Activated T-helper 17 cell treated with anti-CD3 and anti-CD28 coated beads, Interleukin-2, amount 50 U/mL, for 72 hours (primary cell): ENCODE measurements around the gene CAPG. TPM values are rescaled to one million over a fixed set of nuclear protein-coding genes. Genes with fewer than 3 reads are reported as not detected.
A peak's percentile ranks its signal among the peaks of the same experiment; 100 is the strongest.

Experiments used
- ATAC-seq: fragments of 150-1000 bp; cut with Tn5 transposase; replicated peaks from 2 replicates; pipeline ENCODE4 v1.10.0; 2021; ENCODE audit warnings: mild to moderate bottlenecking, moderate library complexity
- H3K27ac Mint-ChIP-seq: one replicate; pipeline ENCODE4 v1.8.0; 2022; ENCODE audit warnings: mixed read lengths
- H3K27me3 Mint-ChIP-seq: one replicate; pipeline ENCODE4 v1.8.0; 2022; ENCODE audit warnings: mixed read lengths
- H3K36me3 Mint-ChIP-seq: one replicate; pipeline ENCODE4 v1.8.0; 2022; ENCODE audit warnings: low read depth, mild to moderate bottlenecking, mixed read lengths
- H3K4me1 Mint-ChIP-seq: one replicate; pipeline ENCODE4 v1.8.0; 2022; ENCODE audit warnings: mixed read lengths
- H3K4me3 Mint-ChIP-seq: one replicate; pipeline ENCODE4 v1.8.0; 2022; ENCODE audit warnings: mild to moderate bottlenecking, mixed read lengths
- H3K9me3 Mint-ChIP-seq: one replicate; pipeline ENCODE4 v1.8.0; 2022; ENCODE audit warnings: mixed read lengths
- total RNA-seq, 2 donors: library from RNA; stranded (reverse); gene quantifications; one replicate each; pipeline ENCODE4 v1.2.3, GENCODE V29; 2022

Gene CAPG, protein sequence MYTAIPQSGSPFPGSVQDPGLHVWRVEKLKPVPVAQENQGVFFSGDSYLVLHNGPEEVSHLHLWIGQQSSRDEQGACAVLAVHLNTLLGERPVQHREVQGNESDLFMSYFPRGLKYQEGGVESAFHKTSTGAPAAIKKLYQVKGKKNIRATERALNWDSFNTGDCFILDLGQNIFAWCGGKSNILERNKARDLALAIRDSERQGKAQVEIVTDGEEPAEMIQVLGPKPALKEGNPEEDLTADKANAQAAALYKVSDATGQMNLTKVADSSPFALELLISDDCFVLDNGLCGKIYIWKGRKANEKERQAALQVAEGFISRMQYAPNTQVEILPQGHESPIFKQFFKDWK
- total RNA-seq, result 10 to 100 TPM; 27.8 to 46.2 TPM

DNA sequence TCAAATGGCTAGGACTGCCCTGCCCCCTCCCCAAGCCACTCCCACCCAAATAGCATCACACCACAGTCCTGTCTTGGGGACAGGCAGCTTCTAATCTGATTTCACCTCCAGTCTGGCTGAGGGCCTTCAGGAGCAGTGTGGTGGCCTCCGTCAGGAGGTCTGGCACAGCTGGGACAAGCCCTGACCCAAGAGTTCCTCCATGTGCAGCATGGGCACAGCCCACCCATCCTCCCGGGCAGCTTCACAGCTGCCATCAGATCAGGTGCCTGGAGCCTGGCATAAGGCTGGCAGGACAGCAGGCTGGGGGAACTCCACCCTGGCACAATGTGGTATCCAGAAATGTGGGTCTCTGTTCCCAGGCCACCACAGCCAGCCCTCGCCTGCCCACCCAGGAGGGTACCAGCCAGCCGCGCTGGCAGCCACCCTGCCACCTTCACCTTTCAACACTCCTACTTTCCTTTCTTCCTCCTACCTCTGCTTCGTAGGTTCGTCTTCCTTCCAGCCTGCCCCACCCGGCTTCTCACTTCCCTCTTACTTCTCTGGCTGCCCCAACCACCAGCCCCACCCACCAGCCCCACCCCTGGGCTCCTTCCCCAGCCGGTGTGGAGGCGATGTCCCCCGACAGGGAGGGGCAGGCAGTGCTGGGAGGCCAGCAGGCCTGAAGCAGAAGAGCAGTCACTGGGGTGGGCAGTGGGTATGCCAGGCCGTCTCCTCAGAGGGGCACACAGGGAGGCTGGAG lies at the start of gene CAPG:
Gene CAPG, minus strand, starts transcription at position 522 of the 739 bp plus-strand sequence. CDS start 8,221 bp downstream, outside the sequence.
- ATAC-seq, result peak; percentile 24
- Mint-ChIP-seq H3K27me3 (no peaks in the 10 kb centered on the region), H3K9me3 (no peaks in the 10 kb centered on the region), H3K4me3 (peak within 1 kb of the TSS; percentile 86), H3K27ac (peak within 1 kb of the TSS; percentile 85), H3K36me3 (no peaks in the 10 kb centered on the region), H3K4me1 (peaks cover 34% of the 10 kb centered on the region)

GRCh38 chr2:85459771-85460170 lies 49.6 kb upstream of the CAPG start:
- H3K27me3 Mint-ChIP-seq, result peaks cover 3% of the 10 kb centered on the region
- H3K4me3 Mint-ChIP-seq, result no peak overlapping the region

GRCh38 chr2:85458601-85459563 lies 48.7 kb upstream of the CAPG start:
- no peak for ATAC-seq
- Mint-ChIP-seq H3K36me3 (no peaks in the 10 kb centered on the region), H3K4me3 (no peak overlapping the region), H3K27ac (no peak overlapping the region), H3K4me1 (no peaks in the 10 kb centered on the region), H3K9me3 (no peaks in the 10 kb centered on the region), H3K27me3 (peaks cover 3% of the 10 kb centered on the region)

More at GRCh38 chr2:85459771-85460170, 49.6 kb upstream of the CAPG start:
- Mint-ChIP-seq H3K9me3 (no peaks in the 10 kb centered on the region), H3K4me1 (no peaks in the 10 kb centered on the region), H3K36me3 (no peaks in the 10 kb centered on the region), H3K27ac (no peak overlapping the region)
- no peak for ATAC-seq

- ATAC-seq, result no peak
- Mint-ChIP-seq H3K27ac (no peak overlapping the region), H3K4me1 (no peaks in the 10 kb centered on the region), H3K36me3 (no peaks in the 10 kb centered on the region), H3K9me3 (no peaks in the 10 kb centered on the region), H3K27me3 (peaks cover 3% of the 10 kb centered on the region), H3K4me3 (no peak overlapping the region)
These were observed 47.7 kb upstream of the CAPG start for GRCh38 chr2:85457877-85458316.

DNA sequence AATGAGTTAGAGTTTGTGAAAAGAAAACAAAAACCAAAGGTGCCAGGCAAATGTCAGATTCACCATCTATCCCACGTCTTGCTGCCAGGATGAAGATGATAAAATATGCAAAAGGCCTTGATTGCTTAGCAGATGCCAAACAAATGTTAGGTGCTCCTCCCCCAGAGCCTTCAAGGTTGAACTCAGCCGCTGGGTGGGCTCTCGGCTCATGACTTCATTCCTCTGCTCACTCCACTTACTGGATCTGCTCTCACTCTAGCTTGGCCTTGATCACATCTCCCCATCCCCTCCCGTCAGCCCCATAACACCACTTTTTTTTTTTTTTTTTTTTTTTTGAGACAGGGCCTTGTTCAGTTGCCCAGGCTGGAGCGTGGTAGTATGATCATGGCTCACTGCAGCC lies 46.9 kb upstream of the CAPG start:
- peaks cover 3% of the 10 kb centered on the region for H3K27me3 Mint-ChIP-seq
- H3K9me3 Mint-ChIP-seq, result no peaks in the 10 kb centered on the region
- H3K36me3 Mint-ChIP-seq, result no peaks in the 10 kb centered on the region
- ATAC-seq, result no peak
- H3K4me1 Mint-ChIP-seq, result no peaks in the 10 kb centered on the region
- no peak overlapping the region for H3K4me3 Mint-ChIP-seq
- no peak overlapping the region for H3K27ac Mint-ChIP-seq

GRCh38 chr2:85455552-85456090 lies 45.5 kb upstream of the CAPG start:
- no peaks in the 10 kb centered on the region for H3K36me3 Mint-ChIP-seq
- peaks cover 3% of the 10 kb centered on the region for H3K27me3 Mint-ChIP-seq
- ATAC-seq, result no peak
- H3K9me3 Mint-ChIP-seq, result no peaks in the 10 kb centered on the region
- H3K4me1 Mint-ChIP-seq, result no peaks in the 10 kb centered on the region
- H3K4me3 Mint-ChIP-seq, result no peak overlapping the region
- no peak overlapping the region for H3K27ac Mint-ChIP-seq

DNA sequence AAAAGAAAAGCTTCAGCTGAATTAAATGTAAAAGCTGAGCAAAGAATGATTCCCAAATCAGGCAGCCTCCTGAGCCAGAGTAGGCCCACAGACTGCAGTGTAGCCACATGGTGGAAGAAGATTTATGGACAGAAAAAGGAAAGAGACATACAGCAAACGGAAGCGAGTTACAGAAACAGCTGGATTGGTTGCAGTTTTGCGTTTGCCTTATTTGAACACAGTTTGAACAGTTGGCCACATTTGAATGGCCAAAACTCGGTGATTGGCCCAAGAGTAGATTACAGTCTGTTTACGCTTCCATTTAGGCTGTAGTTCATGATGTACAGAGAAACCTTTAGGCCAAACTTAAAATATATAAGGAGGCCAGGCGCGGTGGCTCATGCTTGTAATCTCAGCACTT lies 43.4 kb upstream of the CAPG start:
- Mint-ChIP-seq H3K27me3 (peaks cover 3% of the 10 kb centered on the region), H3K4me1 (no peaks in the 10 kb centered on the region), H3K27ac (no peak overlapping the region), H3K36me3 (no peaks in the 10 kb centered on the region), H3K9me3 (no peaks in the 10 kb centered on the region), H3K4me3 (no peak overlapping the region)
- no peak for ATAC-seq

- Mint-ChIP-seq H3K27ac (no peak overlapping the region), H3K4me3 (no peak overlapping the region), H3K27me3 (peaks cover 3% of the 10 kb centered on the region), H3K36me3 (no peaks in the 10 kb centered on the region), H3K4me1 (no peaks in the 10 kb centered on the region), H3K9me3 (no peaks in the 10 kb centered on the region)
- ATAC-seq, result no peak
These were observed 42.1 kb upstream of the CAPG start for GRCh38 chr2:85452237-85452636.

DNA sequence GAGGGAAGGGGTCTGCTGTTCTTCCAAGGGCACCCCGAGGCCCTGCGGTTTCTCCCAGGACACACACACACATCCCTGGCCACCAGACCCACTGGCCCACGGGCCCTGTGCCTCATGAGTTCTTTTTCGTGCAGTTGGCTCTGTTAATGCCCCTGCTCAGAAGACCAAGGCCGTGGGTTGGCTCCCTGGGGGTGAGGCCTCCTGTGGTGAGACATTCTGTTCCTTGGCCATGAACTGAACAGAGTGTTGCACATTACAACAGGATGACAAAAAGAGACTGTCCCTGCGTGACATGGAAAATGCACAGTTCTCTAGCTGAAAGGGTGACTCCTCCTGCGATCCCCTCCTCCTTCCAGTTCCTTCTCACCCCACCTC lies 39.0 kb upstream of the CAPG start:
- H3K4me1 Mint-ChIP-seq, result no peaks in the 10 kb centered on the region
- no peak overlapping the region for H3K4me3 Mint-ChIP-seq
- ATAC-seq, result no peak
- H3K27me3 Mint-ChIP-seq, result no peaks in the 10 kb centered on the region
- no peaks in the 10 kb centered on the region for H3K36me3 Mint-ChIP-seq
- peak overlapping the region; percentile 25 for H3K27ac Mint-ChIP-seq
- H3K9me3 Mint-ChIP-seq, result no peaks in the 10 kb centered on the region

GRCh38 chr2:85448461-85449213 lies 38.5 kb upstream of the CAPG start:
- Mint-ChIP-seq H3K27me3 (no peaks in the 10 kb centered on the region), H3K4me3 (no peak overlapping the region), H3K36me3 (no peaks in the 10 kb centered on the region), H3K9me3 (no peaks in the 10 kb centered on the region), H3K4me1 (no peaks in the 10 kb centered on the region), H3K27ac (peak overlapping the region; percentile 25)
- no peak for ATAC-seq

GRCh38 chr2:85447222-85447585 lies 37.0 kb upstream of the CAPG start:
- Mint-ChIP-seq H3K4me1 (no peaks in the 10 kb centered on the region), H3K4me3 (no peak overlapping the region), H3K36me3 (no peaks in the 10 kb centered on the region), H3K27ac (no peak overlapping the region), H3K9me3 (no peaks in the 10 kb centered on the region), H3K27me3 (no peaks in the 10 kb centered on the region)
- ATAC-seq, result no peak

DNA sequence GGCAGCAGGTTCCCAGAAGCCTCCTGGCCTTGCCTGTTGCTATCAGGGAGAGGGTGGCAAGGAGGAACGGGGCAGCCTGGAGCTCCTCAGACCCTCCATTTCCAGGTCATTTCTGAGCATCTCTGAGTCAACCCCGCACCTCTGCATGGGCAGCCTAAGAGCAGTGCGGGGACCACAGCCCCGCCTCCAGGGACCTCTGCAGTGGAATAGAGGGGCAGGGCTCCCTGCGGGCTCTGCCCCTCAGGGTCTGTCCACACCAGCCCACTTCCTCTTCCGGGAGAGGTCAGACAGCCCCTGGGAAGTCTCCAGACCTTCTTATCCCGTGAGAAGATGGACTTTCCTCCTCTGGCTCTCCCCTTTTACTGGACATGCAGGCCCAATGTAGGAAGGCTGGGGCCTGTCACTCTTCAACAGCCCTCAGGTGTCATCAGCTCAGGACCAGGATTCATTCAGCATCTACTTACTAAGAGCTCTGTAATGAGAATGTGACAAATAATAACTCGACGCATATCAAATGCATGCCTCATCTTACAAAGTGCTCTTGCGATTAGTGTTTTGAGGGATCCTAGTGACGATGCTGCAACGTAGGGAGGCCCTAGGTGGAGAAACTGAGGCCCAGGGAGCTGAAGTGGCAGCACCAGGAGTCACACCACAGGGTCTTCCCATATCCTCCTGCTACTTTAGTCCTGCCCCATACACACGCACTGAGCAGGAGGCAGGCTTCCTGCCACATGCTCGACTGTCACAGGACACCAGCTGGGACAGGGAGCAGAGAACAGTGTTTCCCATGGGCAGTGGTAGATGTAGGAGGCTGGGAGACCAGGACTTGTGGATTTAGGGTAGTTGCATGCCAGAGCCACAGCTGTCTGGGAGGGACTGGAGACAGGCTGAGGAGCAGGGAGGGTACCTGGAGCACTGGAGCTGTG lies 36.4 kb upstream of the CAPG start:
- no peak overlapping the region for H3K4me3 Mint-ChIP-seq
- H3K4me1 Mint-ChIP-seq, result no peaks in the 10 kb centered on the region
- no peaks in the 10 kb centered on the region for H3K27me3 Mint-ChIP-seq
- no peak for ATAC-seq
- H3K27ac Mint-ChIP-seq, result no peak overlapping the region
- no peaks in the 10 kb centered on the region for H3K36me3 Mint-ChIP-seq
- H3K9me3 Mint-ChIP-seq, result no peaks in the 10 kb centered on the region
